GM19397 (cell line): ENCODE results near the gene ACTA1.
"Not testable (repeated sequence)": the region's sequence is repeated elsewhere in the genome, so short reads cannot be mapped to it uniquely, and the experiment has no call there.

Experiments used
- ATAC-seq: cut with Tn5 transposase; IDR thresholded peaks from one replicate; pipeline ENCODE4 v1.9.1; 2021; ENCODE audit warnings: mild to moderate bottlenecking, moderate library complexity; ENCODE audit not compliant: unreplicated experiment

The ACTA1 gene

GRCh38 chr1:229440851-229441537, 7.1 kb upstream of the ACTA1 start:
- ATAC-seq: peak; percentile 87

- no peak for ATAC-seq
Measured at GRCh38 chr1:229438021-229438420, 4.1 kb upstream of the ACTA1 start.

GRCh38 chr1:229437443-229437842, 3.5 kb upstream of the ACTA1 start:
- no peak for ATAC-seq

- ATAC-seq: no peak
Measured at GRCh38 chr1:229436201-229436600, 2.3 kb upstream of the ACTA1 start.

GRCh38 chr1:229434641-229435051, 752 bp upstream of the ACTA1 start:
- ATAC-seq: no peak

GRCh38 chr1:229433364-229434004, 410 bp downstream of the ACTA1 start:
- ATAC-seq: no peak

- no peak for ATAC-seq
Measured at GRCh38 chr1:229432905-229433304, 989 bp downstream of the ACTA1 start.

- no peak for ATAC-seq
Measured at GRCh38 chr1:229432116-229432461, 1.8 kb downstream of the ACTA1 start.

GRCh38 chr1:229431284-229432115, 2.4 kb downstream of the ACTA1 start:
- ATAC-seq: no peak

- no peak for ATAC-seq
Measured at GRCh38 chr1:229430761-229431283, 3.1 kb downstream of the ACTA1 start.

- ATAC-seq: no peak
Measured at GRCh38 chr1:229428256-229428655, 5.6 kb downstream of the ACTA1 start.

GRCh38 chr1:229427572-229427971, 6.3 kb downstream of the ACTA1 start:
- no peak for ATAC-seq

GRCh38 chr1:229425564-229426159, 8.2 kb downstream of the ACTA1 start:
- ATAC-seq: no peak

- ATAC-seq: no peak
Measured at GRCh38 chr1:229420765-229421164, 13.1 kb downstream of the ACTA1 start.

GRCh38 chr1:229420224-229420623, 13.7 kb downstream of the ACTA1 start:
- ATAC-seq: no peak

- not testable (repeated sequence) for ATAC-seq
Measured at GRCh38 chr1:229418586-229418985, 15.3 kb downstream of the ACTA1 start.

GRCh38 chr1:229412810-229413209, 21.1 kb downstream of the ACTA1 start:
- not testable (repeated sequence) for ATAC-seq

GRCh38 chr1:229412056-229412455, 21.8 kb downstream of the ACTA1 start:
- ATAC-seq: no peak

GRCh38 chr1:229411434-229412055, 22.3 kb downstream of the ACTA1 start:
- ATAC-seq: no peak

GRCh38 chr1:229410692-229411433, 23.0 kb downstream of the ACTA1 start:
- ATAC-seq: no peak
